Renal cortex interstitium (tissue), 15 donors: ENCODE measurements around the gene ATOH7. TPM values are rescaled to one million over a fixed set of nuclear protein-coding genes. Genes with fewer than 3 reads are reported as not detected.
"Not testable (repeated sequence)": the region's sequence is repeated elsewhere in the genome, so short reads cannot be mapped to it uniquely, and the experiment has no call there.

Experiments used
- DNase-seq, 11 donors: peaks; one replicate each; pipeline ENCODE4 v3.0.0-alpha.2; 2013; ENCODE audit warnings: low read depth in 9 of 11, low spot score in 4 of 11; ENCODE audit errors: extremely low read depth in 1 of 11
- long read RNA-seq, 16 experiments: transcript quantifications; one replicate each; lab custom pipeline, GENCODE V29; 2026
- polyA plus RNA-seq, 3 donors: library from polyadenylated mRNA; unstranded; fragments of 120-200 nt; gene quantifications; one replicate each; pipeline ENCODE4 v1.2.1, GENCODE V29; 2013; ENCODE audit not compliant: insufficient read length in 3 of 3

The ATOH7 gene
- 1 to 10 TPM; 1.2 to 2.0 (median 1.8) TPM for polyA plus RNA-seq
- long read RNA-seq, donor 1, partial matches to known transcripts = 0 of 2 reads
- long read RNA-seq, donor 1, other reads (novel, unspliced or antisense) = 0 of 2 reads
- long read RNA-seq, donor 2 = 0 reads
- long read RNA-seq, donor 3, partial matches to known transcripts = 0 of 2 reads
- long read RNA-seq, donor 3, other reads (novel, unspliced or antisense) = 0 of 2 reads
- long read RNA-seq, donor 4, partial matches to known transcripts = 0 of 2 reads
- long read RNA-seq, donor 4, other reads (novel, unspliced or antisense) = 0 of 2 reads
- long read RNA-seq, donor 5 = 0 reads
- long read RNA-seq, donor 6 = 0 reads
- long read RNA-seq, donor 7, partial matches to known transcripts = 0 of 3 reads
- long read RNA-seq, donor 7, other reads (novel, unspliced or antisense) = 0 of 3 reads
- long read RNA-seq, donor 8 = 0 reads
- long read RNA-seq, donor 9 = 0 reads
- long read RNA-seq, donor 10, partial matches to known transcripts = 0 of 1 reads
- long read RNA-seq, donor 10, other reads (novel, unspliced or antisense) = 0 of 1 reads
- long read RNA-seq, donor 11, partial matches to known transcripts = 0 of 2 reads
- long read RNA-seq, donor 11, other reads (novel, unspliced or antisense) = 0 of 2 reads
- long read RNA-seq, donor 12 = 0 reads
- long read RNA-seq, donor 13 = 0 reads
- long read RNA-seq, donor 14, partial matches to known transcripts = 0 of 1 reads
- long read RNA-seq, donor 14, other reads (novel, unspliced or antisense) = 0 of 1 reads
- long read RNA-seq, donor 15 = 0 reads
- long read RNA-seq, donor 16, partial matches to known transcripts = 0 of 3 reads
- long read RNA-seq, donor 16, other reads (novel, unspliced or antisense) = 0 of 3 reads

DNA sequence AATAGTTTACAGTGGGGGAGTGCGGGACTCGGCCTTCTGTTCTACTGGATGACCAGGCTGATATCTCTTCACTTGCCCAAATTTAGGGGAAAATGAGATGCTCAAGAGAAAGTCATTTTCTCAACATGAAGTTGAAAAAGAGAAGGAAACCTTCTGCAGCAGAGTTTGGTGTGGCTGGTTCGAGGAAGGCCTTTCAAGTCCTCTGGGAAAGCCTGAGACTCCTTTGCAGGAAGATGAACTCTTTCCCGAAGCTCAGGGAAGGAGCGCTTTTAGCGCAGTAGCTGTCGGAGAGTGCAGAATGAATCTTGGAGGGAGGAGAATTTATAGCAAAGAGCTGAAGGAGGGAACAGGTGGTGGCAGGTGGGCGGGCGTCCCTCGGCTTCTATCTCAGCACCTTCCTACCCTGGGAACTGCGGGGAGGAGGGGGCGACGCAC lies at the start of gene ATOH7:
Gene ATOH7 (minus strand): TSS at position 297 of the 435 bp plus-strand sequence. CDS start 436 bp downstream, outside the sequence.
- peak in 2 of 11 donors; percentile 35 to 39 for DNase-seq

DNA sequence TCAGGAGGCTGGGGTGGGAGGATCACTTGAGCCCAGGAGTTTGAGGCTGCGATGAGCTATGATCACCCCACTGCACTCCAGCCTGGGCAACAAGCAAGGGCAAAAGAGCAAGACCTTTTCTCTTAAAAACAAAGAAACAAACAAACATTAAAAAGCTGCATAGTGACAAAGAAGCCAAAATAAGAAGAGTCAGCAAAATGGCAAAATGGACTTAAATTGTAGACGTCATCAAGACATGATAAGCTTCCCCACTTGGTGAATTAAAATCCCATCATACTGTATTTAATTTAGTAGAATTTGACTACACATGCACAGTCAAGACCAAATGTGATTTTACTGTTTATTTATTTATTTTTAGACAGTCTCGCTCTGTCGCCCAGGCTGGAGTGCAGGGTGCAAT lies 48.8 kb upstream of the ATOH7 start:
- DNase-seq = no peak

DNA sequence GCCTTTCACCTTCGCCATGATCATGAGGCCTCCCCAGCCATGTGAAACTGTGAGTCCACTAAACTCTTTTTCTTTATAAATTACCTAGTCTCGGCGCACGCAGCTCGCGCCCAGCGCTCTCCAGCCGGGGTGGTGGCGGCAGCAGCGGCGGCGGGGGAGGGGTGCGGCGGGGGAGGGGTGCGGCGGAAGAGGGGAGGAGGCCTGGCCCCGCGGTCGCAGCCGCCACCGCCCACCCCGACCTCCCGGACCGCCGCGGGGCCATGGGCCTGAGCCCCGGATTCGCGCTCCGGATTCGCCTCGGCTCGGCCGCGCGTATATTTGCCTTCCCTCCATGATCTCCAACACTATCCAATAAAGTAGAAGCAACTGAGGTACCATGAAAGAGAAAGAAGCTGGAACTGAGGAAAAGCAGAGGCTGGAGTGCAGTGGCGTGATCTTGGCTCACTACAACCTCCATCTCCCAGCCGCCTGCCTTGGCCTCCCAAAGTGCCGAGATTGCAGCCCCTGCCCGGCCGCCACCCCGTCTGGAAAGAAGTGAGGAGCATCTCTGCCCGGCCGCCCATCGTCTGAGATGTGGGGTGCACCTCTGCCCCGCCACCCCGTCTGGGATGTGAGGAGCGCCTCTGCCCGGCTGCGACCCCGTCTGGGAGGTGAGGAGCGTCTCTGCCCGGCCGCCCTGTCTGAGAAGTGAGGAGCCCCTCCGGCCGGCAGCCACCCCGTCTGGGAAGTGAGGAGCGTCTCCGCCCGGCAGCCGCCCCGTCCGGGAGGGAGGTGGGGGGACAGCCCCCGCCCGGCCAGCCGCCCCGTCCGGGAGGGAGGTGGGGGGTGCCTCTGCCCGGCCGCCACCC lies 47.2 kb upstream of the ATOH7 start:
- not testable (repeated sequence) for DNase-seq

DNA sequence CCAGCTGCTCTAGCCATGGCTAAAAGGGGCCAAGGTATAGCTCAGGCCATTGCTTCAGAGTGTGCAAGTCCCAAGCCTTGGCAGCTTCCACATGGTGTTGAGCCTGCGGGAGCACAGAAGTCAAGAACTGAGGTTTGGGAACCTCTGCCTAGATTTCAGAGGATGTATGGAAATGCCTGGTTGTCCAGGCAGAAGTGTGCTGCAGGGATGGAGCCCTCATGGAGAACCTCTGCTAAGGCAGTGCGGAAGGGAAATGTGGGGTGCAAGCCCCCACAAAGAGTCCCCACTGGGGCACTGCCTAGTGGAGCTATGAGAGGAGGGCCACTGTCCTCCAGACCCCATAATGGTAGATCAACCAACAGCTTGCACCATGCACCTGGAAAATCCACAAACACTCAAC lies 45.9 kb upstream of the ATOH7 start:
- not testable (repeated sequence) for DNase-seq

DNA sequence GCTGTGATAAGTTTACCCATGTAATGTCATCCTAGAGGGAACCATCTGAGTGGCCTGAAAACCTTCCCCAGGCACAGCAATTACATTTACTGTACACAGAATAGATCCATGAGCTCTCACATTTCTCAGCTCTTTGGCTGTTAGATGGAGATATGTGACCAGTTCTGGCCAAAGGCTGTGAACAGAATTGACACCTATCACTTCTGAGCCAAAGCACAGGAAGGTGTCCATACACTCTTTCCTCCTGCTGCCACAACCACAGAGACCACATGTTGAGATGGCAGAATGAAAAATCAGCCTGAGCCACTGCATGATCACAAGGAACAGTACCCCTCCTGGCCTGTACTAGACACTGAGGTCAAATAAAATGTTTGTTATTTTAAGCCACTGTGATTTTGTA lies 44.3 kb upstream of the ATOH7 start:
- no peak for DNase-seq

DNA sequence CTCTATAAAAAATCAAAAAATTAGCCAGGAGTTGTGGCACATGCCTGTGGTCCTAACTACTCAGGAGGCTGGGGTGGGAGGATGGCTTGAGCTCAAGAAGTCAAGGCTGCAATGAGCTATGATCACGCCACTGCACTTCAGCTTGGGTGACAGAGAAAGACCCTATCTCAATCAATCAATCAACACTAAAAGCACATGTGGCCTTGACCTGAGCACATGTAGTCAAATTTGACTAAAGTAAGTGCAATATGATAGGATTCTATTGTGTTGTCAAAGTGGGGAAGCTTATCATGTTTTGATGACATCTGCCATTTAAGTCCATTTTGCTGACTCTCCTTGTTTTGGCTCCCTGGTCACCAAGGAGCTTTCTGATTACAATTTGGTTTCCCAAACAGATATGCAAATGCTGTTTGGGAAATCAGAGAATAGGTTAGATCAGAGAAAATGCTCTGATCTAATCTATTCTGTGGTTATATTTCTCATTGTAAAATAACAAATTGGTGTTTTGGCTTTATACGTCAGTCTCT lies 43.8 kb upstream of the ATOH7 start:
- no peak for DNase-seq

DNA sequence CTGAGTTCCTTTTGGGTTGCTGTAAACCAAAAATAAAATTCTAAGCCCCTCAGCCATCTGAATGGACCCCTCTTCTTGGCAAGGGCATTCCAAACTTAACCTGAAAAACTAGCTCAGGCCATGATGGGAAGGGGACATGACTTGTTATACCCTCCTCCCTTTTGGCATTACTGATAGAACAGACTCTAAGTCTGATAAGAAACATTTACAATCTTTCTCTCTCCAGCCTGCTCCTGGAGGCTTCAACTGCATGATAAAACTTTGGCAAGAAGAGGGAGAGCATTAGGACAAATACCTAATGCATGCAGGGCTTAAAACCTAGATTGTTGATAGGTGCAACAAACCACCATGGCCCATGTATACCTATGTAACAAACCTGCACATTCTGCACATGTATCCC lies 40.9 kb upstream of the ATOH7 start:
- no peak for DNase-seq

DNA sequence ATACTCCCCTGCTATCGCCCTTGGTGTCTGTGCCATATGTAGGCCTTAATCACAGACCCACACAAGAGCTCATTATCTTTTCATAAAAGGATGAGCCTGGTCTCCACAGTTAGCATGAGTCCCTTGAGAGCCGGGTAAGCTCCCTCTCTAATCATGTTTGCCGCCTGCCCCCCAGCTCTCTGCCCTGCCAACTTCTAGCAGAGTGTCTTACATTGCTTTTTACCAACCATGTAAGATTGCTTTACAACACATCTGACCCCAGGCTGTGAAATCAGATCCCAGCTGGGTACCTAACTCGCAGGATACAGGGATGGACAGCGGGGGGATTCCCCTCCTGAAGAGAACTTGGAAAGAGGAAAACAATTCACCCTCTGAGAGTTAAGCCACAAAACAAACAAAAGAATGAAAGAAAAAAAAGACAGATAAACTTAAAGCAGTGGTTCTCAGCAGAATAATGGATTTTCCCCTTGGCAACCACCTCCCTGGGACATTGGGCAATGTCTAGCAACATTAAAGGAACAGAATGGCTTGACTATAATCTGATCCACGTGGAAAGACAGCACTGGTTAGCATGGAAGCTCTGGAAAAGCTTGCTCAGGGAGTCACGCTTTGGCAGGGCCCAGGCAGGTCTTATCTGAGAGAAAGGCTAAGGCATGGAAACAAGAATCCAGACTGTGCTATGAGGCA lies 39.4 kb upstream of the ATOH7 start:
- DNase-seq = no peak

DNA sequence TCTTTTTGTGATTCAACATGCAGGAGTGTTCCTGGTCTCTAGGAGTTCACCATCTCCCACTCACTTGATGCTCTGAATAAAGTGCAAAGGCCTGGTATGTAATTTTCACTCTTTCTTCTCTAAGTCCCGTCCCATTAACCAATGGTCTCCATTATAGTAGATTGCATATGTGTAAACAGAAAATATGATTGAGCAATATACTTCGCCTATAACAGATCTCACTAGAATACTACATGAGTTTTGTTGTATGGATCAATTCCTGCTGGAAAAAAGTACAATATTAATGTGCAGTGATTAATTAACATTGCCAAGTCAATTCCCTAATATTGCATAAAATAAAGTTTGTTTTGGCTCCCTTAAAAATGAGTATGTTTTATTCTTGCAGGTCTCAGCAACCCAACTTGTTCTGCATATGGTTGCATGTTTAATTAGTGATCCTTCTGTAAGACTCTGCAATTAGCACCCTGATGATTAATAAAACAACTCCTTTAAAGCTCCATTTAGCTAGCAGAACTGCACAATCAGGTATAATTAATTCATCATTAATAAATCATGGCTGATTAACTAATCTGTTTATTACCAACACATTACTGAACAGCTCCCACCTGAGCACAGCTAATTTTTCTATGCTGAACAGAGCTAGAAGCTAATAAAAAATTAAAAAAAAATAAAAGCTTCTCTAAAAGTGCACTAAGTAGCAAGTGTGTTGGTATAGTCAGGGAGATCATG lies 37.8 kb upstream of the ATOH7 start:
- no peak for DNase-seq

DNA sequence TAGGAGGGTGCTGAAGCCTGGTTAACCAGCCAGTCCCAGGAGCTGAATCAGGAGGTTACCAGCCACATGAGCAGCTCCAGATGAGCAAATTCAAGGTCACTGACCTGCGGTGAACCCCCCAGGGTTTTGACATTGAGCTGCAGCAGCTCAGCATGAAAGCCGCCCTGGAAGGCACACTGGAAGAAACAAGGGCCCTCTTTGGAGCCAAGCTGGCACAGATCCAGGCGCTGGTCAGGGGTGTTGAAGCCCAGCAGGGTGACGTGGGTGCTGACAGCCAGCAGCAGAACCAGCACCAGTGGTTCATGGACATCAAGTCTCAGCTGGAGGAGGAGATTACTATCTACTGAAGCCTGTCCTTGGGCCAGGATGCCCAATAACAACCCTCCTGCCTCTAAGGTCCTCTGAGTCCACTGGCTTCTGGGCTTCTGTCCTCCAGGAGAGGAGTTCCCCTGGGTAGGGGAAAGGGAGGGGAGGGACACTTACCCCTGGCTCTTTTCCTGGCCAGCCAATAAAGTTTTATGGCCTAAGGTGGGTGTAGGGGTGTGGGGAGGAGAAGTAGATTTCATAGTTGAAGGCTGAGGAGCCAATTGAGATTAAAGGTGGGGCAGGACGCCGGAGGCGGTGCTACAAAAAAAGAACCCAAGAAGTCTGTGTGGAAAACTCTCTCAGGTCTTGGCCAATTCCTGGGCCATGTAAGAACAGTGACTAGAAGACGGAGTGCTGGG lies 29.4 kb upstream of the ATOH7 start:
- DNase-seq = no peak

DNA sequence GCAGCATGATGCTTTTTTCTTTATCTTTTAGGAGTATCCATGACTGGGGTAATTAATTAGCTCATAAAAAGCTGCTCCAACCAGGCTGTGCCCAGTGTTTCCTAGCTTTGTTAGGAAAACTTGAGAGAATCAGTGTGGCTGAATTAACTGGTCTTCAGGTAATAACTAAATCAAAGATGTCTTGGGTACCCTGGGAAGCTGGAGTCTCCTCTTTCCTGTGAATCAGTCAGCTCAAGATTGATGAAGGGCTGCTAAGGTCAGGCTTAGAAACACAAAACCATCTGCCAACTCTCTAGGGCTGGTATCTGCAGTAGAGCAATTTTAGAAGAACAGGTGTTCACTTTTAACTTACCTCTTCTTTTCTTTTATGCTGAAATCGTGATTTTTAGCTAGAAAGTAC lies 21.4 kb upstream of the ATOH7 start:
- peak in 4 of 11 donors; percentile 21 to 45 (median 32) for DNase-seq

DNA sequence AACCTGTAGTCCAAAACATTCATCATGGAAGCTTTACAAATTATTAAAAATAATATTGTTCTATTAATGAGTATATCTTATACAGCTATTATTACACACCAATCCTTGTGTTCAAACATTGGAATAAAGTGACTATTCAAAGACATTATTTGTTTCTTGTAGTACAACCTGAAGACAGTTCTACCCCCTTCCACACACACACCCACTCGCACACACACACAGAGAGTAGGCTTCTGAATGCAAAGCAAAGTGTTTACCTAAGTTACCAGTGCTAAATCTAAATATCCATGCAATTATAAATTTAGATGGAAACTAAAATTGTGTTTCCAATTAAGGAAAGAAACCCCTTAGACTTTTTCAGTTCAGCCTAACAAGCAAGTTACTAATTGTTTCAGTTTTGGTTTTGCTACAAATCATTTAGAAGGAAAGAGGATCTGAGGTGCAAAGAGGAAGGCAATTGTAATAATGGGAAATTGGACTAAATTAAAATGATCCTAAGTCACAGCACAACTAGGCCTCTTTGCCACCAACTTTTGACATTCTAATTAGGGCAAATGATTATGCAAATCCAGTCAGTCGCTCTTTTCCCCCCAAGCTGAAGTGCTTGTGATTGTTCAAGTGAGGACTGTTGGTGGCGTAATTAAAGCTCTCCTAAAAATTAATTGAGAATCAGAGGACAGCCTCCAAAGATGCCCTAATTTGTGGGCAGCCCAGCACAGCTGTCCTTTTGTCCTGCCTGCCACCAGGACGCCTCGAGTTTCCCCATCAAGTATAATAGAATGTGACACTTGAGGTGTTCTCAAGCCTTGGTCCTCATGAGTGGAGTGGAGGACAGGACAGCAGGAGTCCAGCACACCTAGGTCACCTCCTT lies 19.9 kb upstream of the ATOH7 start:
- DNase-seq = no peak

DNA sequence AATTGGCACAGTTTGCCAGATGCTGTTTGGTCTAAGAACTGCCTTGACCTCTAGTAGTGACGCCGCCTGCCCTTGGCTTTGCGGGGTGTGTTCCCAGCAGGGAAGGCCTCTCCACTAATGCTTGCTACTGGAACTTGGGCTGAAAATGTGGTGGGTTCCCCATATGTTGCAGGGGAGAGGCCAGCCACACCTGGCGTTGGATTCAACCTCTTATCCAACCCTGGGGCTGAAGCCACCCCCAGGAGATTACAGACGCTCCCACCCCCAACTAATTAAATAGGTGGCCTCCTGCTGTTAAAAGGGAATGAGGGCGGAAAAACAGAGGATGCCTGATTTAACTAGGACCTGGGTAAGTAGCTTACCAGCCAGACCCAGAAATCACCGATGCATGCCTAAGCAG lies 19.2 kb upstream of the ATOH7 start:
- DNase-seq = no peak

DNA sequence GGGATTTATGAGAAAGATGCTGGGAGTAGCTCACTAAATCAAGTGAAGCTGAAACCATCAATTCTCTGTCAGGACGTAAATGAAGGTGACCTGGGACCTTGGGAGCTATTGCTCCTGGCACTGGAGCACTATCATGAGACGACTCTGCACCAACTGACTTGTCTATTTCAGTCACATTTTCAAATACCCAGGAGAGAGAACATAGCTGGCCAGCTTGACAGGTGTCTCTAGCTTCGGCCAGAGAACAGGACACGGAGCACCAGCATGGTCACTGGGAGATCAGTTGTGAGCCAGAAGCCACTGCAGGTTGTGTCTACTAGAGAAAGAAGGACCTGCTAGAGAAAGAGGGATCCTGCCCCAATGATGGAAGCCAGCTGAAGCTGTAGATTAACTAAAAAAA lies 17.4 kb upstream of the ATOH7 start:
- no peak for DNase-seq

DNA sequence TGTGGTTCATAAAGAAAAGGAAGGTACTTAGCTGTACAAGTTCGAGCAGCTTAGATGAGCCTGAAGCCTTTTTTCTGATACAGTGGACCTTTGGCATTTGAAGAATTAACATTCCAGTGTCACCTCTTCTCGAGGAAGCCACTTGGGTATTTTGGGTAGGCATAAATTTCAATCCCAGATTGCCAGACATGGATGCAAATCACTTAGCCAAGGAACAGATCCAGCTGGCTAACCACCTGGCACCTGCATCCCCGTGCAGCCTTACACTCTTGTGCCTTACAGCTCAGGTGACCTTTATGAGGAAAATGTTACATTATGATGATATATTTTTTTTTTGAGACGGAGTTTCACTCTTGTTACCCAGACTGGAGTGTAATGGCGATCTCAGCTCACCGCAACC lies 16.0 kb upstream of the ATOH7 start:
- DNase-seq = no peak

DNA sequence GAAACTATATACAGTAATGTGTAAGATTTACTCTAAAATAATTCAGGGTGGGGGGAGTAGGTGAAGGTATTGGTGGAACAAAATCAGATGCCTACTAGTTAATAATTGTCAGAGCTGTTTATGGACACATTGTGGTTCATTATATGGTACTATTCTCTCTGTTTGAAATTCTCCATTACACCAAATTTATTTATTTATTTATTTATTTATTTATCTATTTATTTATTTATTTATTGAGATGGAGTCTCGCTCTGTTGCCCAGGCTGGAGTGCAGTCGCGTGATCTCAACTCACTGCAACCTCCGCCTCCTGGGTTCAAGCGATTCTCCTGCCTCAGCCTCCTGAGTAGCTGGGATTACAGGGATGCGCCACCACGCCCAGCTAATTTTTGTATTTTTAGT lies 14.5 kb upstream of the ATOH7 start:
- not testable (repeated sequence) for DNase-seq
